ENCODE measurements around the gene CIZ1.

Gene CIZ1

GRCh38 chr9:128124873-128125579 is 66.3 kb downstream of the CIZ1 start:
- peak; percentile 63 for DNase-seq (ENCODE audit: low spot score)

GRCh38 chr9:128124451-128124850 is 66.9 kb downstream of the CIZ1 start:
- DNase-seq (ENCODE audit: low spot score) = no peak

DNA sequence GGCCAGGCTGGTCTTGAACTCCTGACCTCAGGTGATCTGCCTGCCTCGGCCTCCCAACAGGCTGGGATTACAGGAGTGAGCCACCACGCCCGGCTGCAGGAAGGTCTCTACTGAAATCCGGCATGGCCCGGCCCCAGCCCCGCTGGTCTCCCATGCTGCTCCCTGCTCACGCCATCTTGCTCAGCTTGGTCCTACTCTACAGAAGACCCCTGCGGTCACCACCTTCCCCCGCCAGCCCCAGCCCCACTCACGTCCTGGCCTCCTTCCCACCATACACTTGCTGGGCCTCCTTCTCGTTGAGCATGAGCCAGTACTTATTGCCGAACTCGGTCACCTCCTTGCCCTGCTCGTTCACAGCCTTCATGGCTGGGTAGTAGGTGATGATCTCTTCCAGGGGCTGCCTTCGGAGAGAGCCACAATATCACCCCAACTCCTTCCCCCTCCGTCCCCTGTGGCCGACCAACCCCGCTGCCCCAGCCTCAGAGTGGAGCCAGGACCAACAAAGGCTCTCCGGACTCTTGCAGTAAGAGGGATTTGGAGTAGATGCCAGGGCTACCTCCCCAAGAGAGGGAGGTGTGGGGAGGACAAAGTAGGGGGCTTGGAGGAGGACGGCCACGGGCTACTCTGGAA is 67.8 kb downstream of the CIZ1 start:
- DNase-seq (ENCODE audit: low spot score) = no peak

DNA sequence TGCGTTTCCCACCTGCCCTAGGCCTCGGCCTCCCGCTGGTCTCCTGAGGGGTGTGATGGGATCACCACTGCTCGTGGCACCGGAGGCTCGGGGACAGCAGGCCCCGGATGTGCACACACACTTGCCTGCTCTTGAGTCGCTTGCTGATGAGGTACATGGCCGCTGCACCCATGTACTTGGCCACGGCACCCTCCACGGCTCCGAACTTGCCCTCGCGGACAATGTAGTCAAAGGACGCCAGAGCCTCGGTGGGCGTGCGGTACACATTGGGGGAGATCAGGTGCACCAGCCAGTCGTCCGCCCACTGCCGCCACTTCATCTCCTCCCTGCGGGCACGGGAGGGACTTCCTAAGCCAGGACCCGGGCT is 68.6 kb downstream of the CIZ1 start:
- no peak for DNase-seq (ENCODE audit: low spot score)

DNA sequence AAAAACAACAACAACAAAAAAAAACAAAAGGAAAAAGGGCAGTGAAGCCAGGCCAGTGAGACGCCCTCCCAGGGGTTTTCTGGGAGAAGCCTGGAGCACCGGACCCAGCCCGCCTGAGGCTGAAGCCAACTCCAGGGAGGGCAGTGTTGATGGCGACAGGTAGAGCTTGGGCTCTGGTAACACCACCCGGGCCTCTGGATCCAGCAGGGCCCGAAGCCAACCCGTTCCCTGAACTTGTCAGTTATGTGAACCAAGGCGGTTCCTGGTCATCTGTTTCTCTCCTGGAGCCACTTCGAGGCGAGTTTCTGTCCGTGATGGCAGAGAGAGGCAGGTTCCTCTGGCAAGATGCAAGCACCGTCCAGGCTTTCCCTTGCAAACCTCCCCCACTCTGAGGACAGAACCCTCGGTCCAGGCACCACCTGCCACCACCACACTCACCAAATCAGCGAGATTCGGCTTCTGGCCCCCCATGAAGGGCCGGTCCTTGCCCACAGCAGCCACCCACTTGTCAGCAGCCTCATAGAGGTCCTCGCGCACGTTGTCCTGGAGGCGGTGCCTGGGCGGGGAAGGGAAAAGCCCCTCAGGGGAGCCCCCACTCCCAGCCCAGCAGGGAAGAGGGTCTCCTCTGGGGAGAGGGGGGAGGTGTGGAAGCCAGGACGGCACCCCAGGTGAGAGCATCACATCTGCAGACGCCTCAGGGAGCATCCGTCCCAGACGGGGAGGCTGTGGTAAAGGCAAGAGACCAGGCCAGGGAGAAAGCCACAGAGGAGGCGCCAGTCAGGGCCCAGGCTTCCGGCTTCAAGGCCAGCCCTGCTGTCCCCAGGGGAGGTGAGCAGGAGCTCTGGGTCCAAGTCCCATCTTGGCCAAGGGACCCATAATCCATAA is 69.2 kb downstream of the CIZ1 start:
- no peak for DNase-seq (ENCODE audit: low spot score)

DNA sequence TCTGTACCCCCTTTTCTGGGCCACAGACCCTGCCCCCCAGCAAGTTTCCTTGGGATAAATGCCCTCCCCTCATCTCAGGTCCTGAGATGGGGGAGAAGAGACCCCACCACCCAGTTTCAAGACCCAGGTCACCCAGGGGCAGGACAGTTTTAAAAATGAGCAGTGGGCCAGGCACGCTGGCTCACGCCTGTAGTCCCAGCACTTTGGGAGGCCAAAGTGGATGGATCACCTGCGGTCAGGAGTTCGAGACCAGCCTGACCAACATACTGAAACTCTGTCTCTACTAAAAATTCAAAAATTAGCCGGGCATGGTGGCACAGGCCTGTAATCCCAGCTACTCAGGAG is 69.9 kb downstream of the CIZ1 start:
- no peak for DNase-seq (ENCODE audit: low spot score)

DNA sequence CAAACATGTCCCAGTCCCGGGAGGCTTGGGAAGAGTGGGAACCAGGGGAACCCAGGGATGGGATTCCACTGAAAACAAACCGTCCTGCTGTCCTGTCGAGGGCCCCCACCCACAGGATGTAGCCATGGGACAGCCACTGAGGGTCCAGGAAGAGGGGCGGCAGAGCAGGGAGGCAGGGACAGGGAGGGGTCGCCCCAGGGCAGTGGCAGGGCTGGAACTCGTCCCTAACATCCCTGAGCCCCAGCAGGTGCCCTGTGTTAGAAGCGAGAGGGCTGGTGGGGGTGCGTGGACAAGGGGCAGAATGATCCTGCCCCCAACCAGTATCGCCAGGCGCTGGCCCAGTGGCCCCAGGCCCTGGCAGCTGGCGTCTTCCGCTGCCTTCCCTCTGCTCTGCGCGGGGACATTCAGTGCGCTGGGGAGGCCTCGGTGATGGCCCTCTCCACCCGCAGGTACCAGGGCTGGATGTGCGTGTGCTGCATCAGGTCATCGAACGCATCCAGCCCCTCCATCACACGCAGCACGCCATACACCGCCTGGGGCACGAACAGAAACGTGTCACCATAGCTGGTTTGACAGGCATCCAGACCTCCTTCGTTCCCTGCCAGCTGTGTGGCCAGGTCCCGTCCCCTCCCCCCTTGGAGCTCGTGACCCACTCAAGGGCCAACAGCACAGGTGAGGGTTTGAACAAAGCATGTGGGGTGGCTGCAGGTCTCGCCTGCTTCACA is 70.5 kb downstream of the CIZ1 start:
- DNase-seq (ENCODE audit: low spot score) = no peak

GRCh38 chr9:128120061-128120740 is 71.2 kb downstream of the CIZ1 start:
- DNase-seq (ENCODE audit: low spot score) = no peak

GRCh38 chr9:128118971-128119665 is 72.3 kb downstream of the CIZ1 start:
- DNase-seq (ENCODE audit: low spot score) = no peak

DNA sequence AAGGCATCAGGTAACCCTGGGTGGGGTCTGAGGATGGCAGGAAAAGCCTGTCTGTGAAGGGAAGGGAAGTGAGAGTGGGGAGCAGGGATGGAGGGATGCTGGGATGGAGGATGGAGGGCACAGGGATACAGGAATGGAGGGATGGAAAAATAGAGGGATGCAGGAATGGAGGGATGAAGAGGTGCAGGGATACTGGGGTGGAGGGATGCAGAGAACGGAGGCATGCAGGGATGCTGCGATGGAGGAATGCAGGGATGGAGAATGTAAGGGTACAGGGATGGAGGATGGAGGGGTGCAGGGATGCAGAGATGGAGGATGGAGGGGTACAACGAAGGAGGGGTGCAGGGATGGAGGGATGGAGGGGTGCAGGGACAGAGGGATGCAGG is 72.9 kb downstream of the CIZ1 start:
- no peak for DNase-seq (ENCODE audit: low spot score)

DNA sequence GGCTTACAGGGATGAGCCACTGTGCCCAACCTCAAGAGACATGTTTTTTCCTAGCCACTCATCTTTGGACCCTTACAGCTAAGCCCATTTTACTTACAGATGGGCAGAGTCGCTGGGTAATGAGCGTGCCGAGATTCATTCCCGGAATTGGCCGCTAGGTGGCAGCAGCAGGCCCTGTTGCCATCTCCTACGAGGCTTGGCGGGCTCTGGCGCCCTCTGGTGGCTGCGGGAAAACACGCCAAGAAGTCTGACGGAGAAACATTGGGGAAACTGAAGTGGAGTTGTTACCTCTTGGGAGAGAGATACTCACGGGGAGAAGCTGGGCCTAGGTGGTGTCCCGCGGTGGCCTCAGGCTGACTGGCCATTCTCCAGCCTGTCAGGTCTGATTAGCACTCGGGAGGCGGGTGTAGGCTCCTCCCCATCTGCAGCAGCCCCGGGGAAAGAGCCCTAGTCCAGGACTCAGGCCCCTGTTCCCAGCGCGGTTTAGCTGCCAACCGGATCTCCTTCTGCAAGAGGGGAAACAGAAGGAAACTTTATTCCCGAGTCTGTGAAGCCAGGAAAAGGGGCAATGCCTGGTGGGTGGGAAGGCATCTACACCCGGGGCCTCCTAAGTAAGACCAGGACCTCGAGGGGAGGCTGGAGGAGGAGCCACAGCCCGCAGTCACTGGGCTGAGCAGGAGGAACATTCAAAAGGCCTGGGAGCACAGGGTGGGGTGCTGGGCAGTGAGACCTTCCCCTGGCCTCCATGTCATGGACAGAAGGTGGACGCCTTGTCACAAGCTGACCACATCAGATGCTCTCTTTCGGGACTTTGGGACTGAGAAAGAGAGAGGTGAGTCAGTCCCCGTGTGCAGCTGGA is 73.5 kb downstream of the CIZ1 start:
- DNase-seq (ENCODE audit: low spot score) = peak; percentile 94

DNA sequence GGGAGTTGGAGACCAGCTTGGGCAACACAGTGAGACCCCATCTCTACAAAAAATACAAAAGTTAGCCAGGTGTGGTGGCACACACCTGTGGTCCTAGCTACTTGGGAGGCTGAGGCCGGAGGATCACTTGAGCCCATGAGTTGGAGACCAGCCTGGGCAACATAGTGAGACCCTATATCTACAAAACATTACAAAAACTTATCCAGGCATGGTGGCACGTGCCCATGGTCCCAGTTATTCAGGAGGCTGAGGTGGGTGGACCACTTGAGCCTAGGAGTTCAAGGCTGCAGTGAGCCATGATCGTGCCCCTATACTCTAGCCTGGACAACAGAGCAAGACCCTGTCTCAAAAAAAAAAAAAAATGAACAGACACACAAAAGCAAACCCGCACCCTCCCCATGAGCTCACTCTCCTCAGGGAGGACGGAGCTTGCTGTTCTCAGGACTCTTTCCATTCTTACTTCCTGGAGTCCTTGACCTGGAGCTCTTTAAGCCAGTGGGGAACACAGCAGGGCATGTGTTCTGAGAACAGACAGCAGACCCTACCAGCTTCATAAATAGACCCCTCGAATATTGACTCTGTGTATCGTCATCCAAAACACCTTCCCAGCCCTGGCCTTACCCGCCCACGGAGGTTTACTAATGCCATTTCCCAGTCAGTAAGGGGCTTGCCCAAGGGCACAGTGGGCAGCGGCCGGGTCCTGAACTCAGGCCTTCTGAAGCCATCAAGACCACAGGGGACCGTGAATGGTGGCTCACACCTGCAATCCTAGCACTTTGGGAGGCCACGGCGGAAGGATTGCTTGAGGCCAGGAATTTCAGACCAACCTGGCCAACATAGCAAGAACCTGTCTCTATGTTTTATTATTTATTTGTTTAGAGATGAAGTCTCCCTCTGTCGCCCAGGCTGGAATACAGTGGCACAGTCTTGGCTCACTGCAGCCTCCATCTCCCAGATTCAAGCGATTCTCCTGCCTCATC is 75.0 kb downstream of the CIZ1 start:
- DNase-seq (ENCODE audit: low spot score) = no peak
